H1 (cell line): ENCODE measurements around the gene CXADR. TPM values are rescaled to one million over a fixed set of nuclear protein-coding genes. Genes with fewer than 3 reads are reported as not detected.

Source experiments
- CTCF ChIA-PET: fragments of 300-600 bp; sonication (Branson Sonifier 250); formaldehyde crosslinking; loops from one replicate; lab custom pipeline; 2021; ENCODE audit not compliant: partially characterized antibody; lab: Charles Lee
- POLR2A ChIA-PET: fragments of 300-600 bp; sonication (Branson Sonifier 250); formaldehyde crosslinking; loops from one replicate; lab custom pipeline; 2021; ENCODE audit warnings: inconsistent platforms; ENCODE audit not compliant: partially characterized antibody; lab: Charles Lee
- DNase-seq, 2 experiments: peaks; one replicate each; pipeline versions ENCODE4 v3.0.0 to v3.0.0-alpha.2; 2010 to 2022; ENCODE audit warnings: low spot score in 2 of 2, low read depth in 1 of 2, mixed read lengths in 1 of 2
- FAIRE-seq: peaks from 2 replicates; lab custom pipeline; 2011; peaks lifted over from hg19 to GRCh38; lab: Jason Lieb, UNC
- H2AFZ ChIP-seq: 2 replicates; pipeline ENCODE4 v1.8.1; 2012; ENCODE audit warnings: low read length, inconsistent platforms
- H2AK5ac ChIP-seq: 2 replicates; pipeline ENCODE4 v1.6.1; 2013; ENCODE audit warnings: low read depth, low read length
- H2BK120ac ChIP-seq: replicated peaks from 2 replicates; pipeline ENCODE3; 2013; ENCODE audit warnings: low read depth, low read length, inconsistent platforms
- H2BK12ac ChIP-seq: 2 replicates; pipeline ENCODE4 v1.6.1; 2013; ENCODE audit warnings: low read depth, low read length
- H2BK15ac ChIP-seq: 2 replicates; pipeline ENCODE4 v1.6.1; 2013; ENCODE audit warnings: low read length
- H2BK20ac ChIP-seq: 2 replicates; pipeline ENCODE4 v1.6.1; 2013; ENCODE audit warnings: low read length
- H2BK5ac ChIP-seq: 2 replicates; pipeline ENCODE4 v1.6.1; 2013; ENCODE audit warnings: low read depth, low read length
- H3K14ac ChIP-seq: 2 replicates; pipeline ENCODE4 v1.6.1; 2013; ENCODE audit warnings: inconsistent platforms; ENCODE audit not compliant: insufficient read length
- H3K18ac ChIP-seq: 2 replicates; pipeline ENCODE4 v1.6.1; 2013; ENCODE audit warnings: low read length; ENCODE audit errors: extremely low read depth
- H3K23ac ChIP-seq: 2 replicates; pipeline ENCODE4 v1.6.1; 2013; ENCODE audit warnings: inconsistent platforms; ENCODE audit not compliant: insufficient read length
- H3K23me2 ChIP-seq: 2 replicates; pipeline ENCODE4 v1.6.1; 2013; ENCODE audit warnings: low read depth, low read length
- H3K27ac ChIP-seq: 2 replicates; pipeline ENCODE4 v1.6.1; 2011; ENCODE audit warnings: low read depth, low read length, inconsistent platforms
- H3K27me3 ChIP-seq, 4 experiments: replicated peaks in 1 of 4; 1 replicate in 1 of 4; 2 replicates in 3 of 4; pipeline versions ENCODE4 v1.6.1 to v1.8.1; 2011 to 2013; ENCODE audit warnings: low read length in 3 of 4, mild to moderate bottlenecking in 3 of 4, inconsistent platforms in 2 of 4, mixed read lengths in 2 of 4, moderate library complexity in 1 of 4; ENCODE audit not compliant: control insufficient read depth in 3 of 4, insufficient read depth in 3 of 4; ENCODE audit errors: extremely low read depth in 1 of 4
- H3K36me3 ChIP-seq, 4 experiments: 2 replicates each; pipeline versions ENCODE4 v1.6.1 to v1.8.1; 2011 to 2013; ENCODE audit warnings: mild to moderate bottlenecking in 4 of 4, low read length in 3 of 4, moderate library complexity in 2 of 4, control low read depth in 1 of 4, inconsistent platforms in 1 of 4; ENCODE audit not compliant: insufficient read depth in 4 of 4, control insufficient read depth in 2 of 4
- H3K4ac ChIP-seq: replicated peaks from 2 replicates; pipeline ENCODE3; 2013; ENCODE audit warnings: low read length, low read depth, mixed read lengths, inconsistent platforms; ENCODE audit not compliant: insufficient read length
- H3K4me1 ChIP-seq, 4 experiments: replicated peaks in 1 of 4; 1 replicate in 1 of 4; 2 replicates in 3 of 4; pipeline versions ENCODE4 v1.6.1 to v1.8.1; 2011 to 2013; ENCODE audit warnings: low read length in 3 of 4, inconsistent platforms in 2 of 4, mixed read lengths in 1 of 4; ENCODE audit not compliant: insufficient read depth in 4 of 4, control insufficient read depth in 3 of 4
- H3K4me2 ChIP-seq, 2 experiments: 2 replicates each; pipeline versions ENCODE4 v1.6.1 to v1.8.1; 2011 to 2013; ENCODE audit warnings: low read depth in 2 of 2, low read length in 2 of 2, control low read depth in 1 of 2, inconsistent platforms in 1 of 2, mild to moderate bottlenecking in 1 of 2; ENCODE audit not compliant: insufficient read depth in 1 of 2
- H3K4me3 ChIP-seq, 4 experiments: fragments of 200-600, 300-600 bp in 1 of 4; sonication (generic), shearing (Covaris generic), sonication (Bioruptor Twin) in 1 of 4; 2 replicates each; pipeline versions ENCODE4 v1.5.1 to v1.8.1; 2011 to 2016; ENCODE audit warnings: low read length in 4 of 4, low read depth in 3 of 4, control low read depth in 2 of 4, inconsistent platforms in 2 of 4, mild to moderate bottlenecking in 2 of 4, mixed read lengths in 1 of 4, moderate library complexity in 1 of 4; ENCODE audit not compliant: insufficient read depth in 2 of 4; ENCODE audit errors: extremely low read depth in 1 of 4
- H3K56ac ChIP-seq: replicated peaks from 2 replicates; pipeline ENCODE3; 2013; ENCODE audit warnings: low read depth, mild to moderate bottlenecking, mixed read lengths, low read length, inconsistent platforms; ENCODE audit not compliant: insufficient read length
- H3K79me1 ChIP-seq: 2 replicates; pipeline ENCODE4 v1.6.1; 2013; ENCODE audit warnings: low read depth, low read length, control low read depth
- H3K79me2 ChIP-seq, 2 experiments: 2 replicates each; pipeline versions ENCODE4 v1.6.1 to v1.8.1; 2012 to 2013; ENCODE audit warnings: low read length in 2 of 2, mild to moderate bottlenecking in 2 of 2, inconsistent platforms in 1 of 2; ENCODE audit not compliant: insufficient read depth in 2 of 2, control insufficient read depth in 1 of 2
- H3K9ac ChIP-seq, 4 experiments: replicated peaks in 1 of 4; 1 replicate in 1 of 4; 2 replicates in 3 of 4; pipeline versions ENCODE4 v1.6.1 to v1.8.1; 2011 to 2013; ENCODE audit warnings: low read depth in 3 of 4, low read length in 3 of 4, control low read depth in 2 of 4, mild to moderate bottlenecking in 2 of 4, moderate library complexity in 2 of 4, inconsistent platforms in 1 of 4; ENCODE audit errors: extremely low read depth in 1 of 4
- H3K9me3 ChIP-seq, 2 experiments: 2 replicates each; pipeline versions ENCODE4 v1.6.1 to v1.8.1; 2012 to 2013; ENCODE audit warnings: mild to moderate bottlenecking in 2 of 2, moderate library complexity in 2 of 2, control low read depth in 1 of 2, inconsistent platforms in 1 of 2, low read depth in 1 of 2, low read length in 1 of 2, mixed read lengths in 1 of 2; ENCODE audit not compliant: insufficient read depth in 2 of 2
- H4K20me1 ChIP-seq, 2 experiments: replicated peaks in 1 of 2; 2 replicates each; pipeline versions ENCODE3 to v1.8.1; 2011 to 2013; ENCODE audit warnings: inconsistent platforms in 2 of 2, low read length in 2 of 2, mild to moderate bottlenecking in 1 of 2; ENCODE audit not compliant: insufficient read depth in 2 of 2, control insufficient read depth in 1 of 2
- H4K5ac ChIP-seq: 2 replicates; pipeline ENCODE4 v1.6.1; 2013; ENCODE audit warnings: low read length, low read depth, mixed read lengths, inconsistent platforms; ENCODE audit not compliant: insufficient read length
- H4K8ac ChIP-seq: 2 replicates; pipeline ENCODE4 v1.8.0; 2013; ENCODE audit warnings: mild to moderate bottlenecking, moderate library complexity, low read length, inconsistent platforms; ENCODE audit not compliant: insufficient read depth; ENCODE audit errors: extremely low read depth
- H4K91ac ChIP-seq: replicated peaks from 2 replicates; pipeline ENCODE3; 2013; ENCODE audit warnings: low read length, mixed read lengths, inconsistent platforms; ENCODE audit not compliant: insufficient read length
- CREB1 ChIP-seq: IDR thresholded peaks from 2 replicates; pipeline ENCODE4 v1.6.1; 2012; ENCODE audit warnings: inconsistent platforms
- CTCF ChIP-seq, 3 experiments: IDR thresholded peaks; 1 replicate in 2 of 3; 2 replicates in 1 of 3; pipeline versions ENCODE4 v1.5.1 to v1.6.1; 2011; ENCODE audit warnings: low read length in 3 of 3, mild to moderate bottlenecking in 3 of 3, inconsistent platforms in 2 of 3, low read depth in 1 of 3, moderate library complexity in 1 of 3; ENCODE audit not compliant: insufficient read depth in 1 of 3; ENCODE audit errors: control extremely low read depth in 1 of 3
- RAD21 ChIP-seq, 2 experiments: IDR thresholded peaks in 1 of 2; conservative IDR thresholded peaks in 1 of 2; 2 replicates each; pipeline ENCODE4 v1.6.1; 2011; ENCODE audit warnings: low read depth in 2 of 2, low read length in 2 of 2, improper control_type of control experiment in 1 of 2, inconsistent platforms in 1 of 2, mild to moderate bottlenecking in 1 of 2, moderate library complexity in 1 of 2
- WGBS, 2 experiments: shearing (Covaris generic) in 1 of 2; methylation state at CpG; one replicate each; pipeline versions ENCODE4 v1.1.6 to v1.1.7; 2013 to 2015; ENCODE audit warnings: low lambda C conversion rate in 2 of 2, mixed read lengths in 2 of 2, inconsistent platforms in 1 of 2, low coverage in 1 of 2, missing lambda C conversion rate in 1 of 2; ENCODE audit not compliant: insufficient replicate concordance in 2 of 2, insufficient coverage in 1 of 2, insufficient read length in 1 of 2; ENCODE audit errors: extremely low coverage in 1 of 2, missing lambda C conversion rate in 1 of 2; 5-methylcytosine and 5-hydroxymethylcytosine counted together
- polyA plus RNA-seq, 7 experiments: library from polyadenylated mRNA; depleted of rRNA in 3 of 7; stranded (reverse) in 5 of 7; unstranded in 2 of 7; fragments of >200 nt in 5 of 7; fragments of 200-250 nt in 2 of 7; gene quantifications; 1 replicate in 5 of 7; 2 replicates in 1 of 7; 4 replicates in 1 of 7; pipeline versions ENCODE4 v1.2.1 to v1.2.3, GENCODE V29; 2011 to 2013; ENCODE audit warnings: missing spikeins in 2 of 7, mixed read lengths in 2 of 7
- total RNA-seq: library from RNA; stranded (reverse); fragmentation: NEBNext Ultra II Directional; extraction: Animal tissue kit (Norgen Biotek cat#: 25700); gene quantifications from 2 replicates; pipeline ENCODE4 v1.2.1, GENCODE V29; 2021

Gene CXADR
- total and polyA plus RNA-seq, 2 of the 8 experiments (the other 6 are each of a cell fraction or from before 2014, with no cell fraction given), result 45.6 to 145 TPM

- Histone ChIP-seq H3K4me3 (no peak overlapping the region), H3K79me2 (peaks cover 8 to 78% of the 10 kb centered on the region in 2 experiments), H2BK120ac (no peak overlapping the region)
- POLR2A ChIA-PET, result interaction anchor here (0.5 to 1.3 kb wide), 3 partner anchors 10 to 1749 kb away, joined by 3 to 4 read pairs (median 4); no protein-coding TSS in a partner anchor
- no peak for DNase-seq
- peak in 2 of 3 experiments; percentile 31 to 56; a peak in 2 of 4 replicates for TF ChIP-seq CTCF (IDR thresholded peaks at IDR 0.05; ENCODE audit: control extremely low read depth in 1 of 3, insufficient read depth in 1 of 3, low read depth in 1 of 3, low read length in 3 of 3)
- TF ChIP-seq RAD21 (IDR thresholded peaks at IDR 0.05 in 1 of 2, conservative IDR thresholded peaks at IDR 0.05 in 1 of 2; ENCODE audit: low read depth in 2 of 2, low read length in 2 of 2), result peak; percentile 57 to 66
- TF ChIP-seq CREB1, result no peak
- TF ChIP-seq, all 59 proteins: peak for 2
- Histone ChIP-seq H2BK15ac (no peak overlapping the region), H3K4ac (no peak overlapping the region), H4K20me1 (peaks cover 11 to 21% of the 10 kb centered on the region in 2 experiments), H3K4me2 (no peak overlapping the region), H3K18ac (no peak overlapping the region), H3K9me3 (no peaks in the 10 kb centered on the region), H3K79me1 (peaks cover 8% of the 10 kb centered on the region), H4K5ac (no peak overlapping the region), H3K36me3 (peaks cover 8 to 75% (median 34%) of the 10 kb centered on the region in 4 experiments), H4K91ac (no peak overlapping the region), H3K14ac (no peak overlapping the region), H2BK12ac (0 out of 2 replicates have a peak overlapping the region, but pooled peaks have one; percentile 9), H4K8ac (no peak overlapping the region), H3K23me2 (no peaks in the 10 kb centered on the region), H2BK20ac (no peak overlapping the region), H3K23ac (no peak overlapping the region), H3K27me3 (no peaks in the 10 kb centered on the region), H3K9ac (no peak overlapping the region), H3K27ac (no peak overlapping the region), H2BK5ac (no peak overlapping the region), H2AFZ (no peak overlapping the region), H3K4me1 (no peaks in the 10 kb centered on the region; a peak in 1 of 7 replicates), H3K56ac (no peak overlapping the region), H2AK5ac (no peak overlapping the region)
- WGBS, 2 experiments, result 84% methylated on average over 6 of the region's 6 CpGs; no CpG with 5 or more reads in 1 of the 2 experiments
- CTCF ChIA-PET, result interaction anchor here (0.7 to 2.9 kb wide), 28 partner anchors 9 to 167 kb away, joined by 3 to 34 read pairs (median 3); no protein-coding TSS in a partner anchor
- FAIRE-seq, result peak; percentile 72
Observed at GRCh38 chr21:17554679-17555465, 42.0 kb downstream of the CXADR start.
